ENCODE data around the gene CARD19.
"Not testable (repeated sequence)": the region's sequence is repeated elsewhere in the genome, so short reads cannot be mapped to it uniquely, and the experiment has no call there.

Gene CARD19

GRCh38 chr9:93107825-93108161 is 11.8 kb downstream of the CARD19 start:
- DNase-seq, result no peak

DNA sequence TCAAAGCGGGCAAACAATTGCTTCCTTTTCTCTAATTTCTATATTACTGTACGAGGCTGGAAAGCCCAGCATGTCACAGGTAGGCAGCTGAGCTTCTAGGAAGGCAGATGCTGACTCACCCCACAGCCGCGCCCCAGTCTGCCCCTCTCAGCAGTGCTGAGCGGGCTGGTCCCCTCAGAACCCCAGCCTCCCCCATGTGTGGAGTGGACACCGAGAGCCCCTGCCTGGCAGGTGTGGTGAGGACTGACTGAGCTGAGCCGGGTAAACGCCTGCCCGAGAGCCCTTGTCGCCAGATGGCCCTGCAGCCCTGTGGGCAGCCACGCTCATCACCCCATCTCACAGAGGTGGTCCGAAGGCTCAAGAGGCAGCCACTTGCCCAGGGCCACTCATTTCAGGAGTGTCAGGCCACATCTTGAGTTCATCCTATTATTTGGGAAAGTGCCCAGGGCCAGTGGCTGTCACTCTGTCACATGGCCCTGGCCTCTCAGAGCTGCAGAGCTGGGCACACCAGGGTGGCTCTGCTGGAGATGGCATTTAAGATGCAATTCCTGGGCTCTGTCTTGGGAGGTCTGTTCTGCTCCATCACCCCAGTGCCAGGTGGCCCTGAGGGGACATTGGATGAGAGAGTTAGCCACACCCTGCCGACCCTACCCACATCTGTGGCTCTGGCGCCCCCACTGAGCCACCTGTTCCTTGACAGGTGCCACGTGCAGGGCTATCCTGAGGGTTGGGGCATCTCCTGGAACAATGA is 12.4 kb downstream of the CARD19 start:
- DNase-seq, result peak; percentile 59

GRCh38 chr9:93110311-93110855 is 14.4 kb downstream of the CARD19 start:
- no peak for DNase-seq

- DNase-seq, result no peak
These were observed 15.0 kb downstream of the CARD19 start for GRCh38 chr9:93111001-93111370.

- no peak for DNase-seq
These were observed 15.5 kb downstream of the CARD19 start for GRCh38 chr9:93111371-93112115.

- no peak for DNase-seq
These were observed 16.3 kb downstream of the CARD19 start for GRCh38 chr9:93112116-93112863.

DNA sequence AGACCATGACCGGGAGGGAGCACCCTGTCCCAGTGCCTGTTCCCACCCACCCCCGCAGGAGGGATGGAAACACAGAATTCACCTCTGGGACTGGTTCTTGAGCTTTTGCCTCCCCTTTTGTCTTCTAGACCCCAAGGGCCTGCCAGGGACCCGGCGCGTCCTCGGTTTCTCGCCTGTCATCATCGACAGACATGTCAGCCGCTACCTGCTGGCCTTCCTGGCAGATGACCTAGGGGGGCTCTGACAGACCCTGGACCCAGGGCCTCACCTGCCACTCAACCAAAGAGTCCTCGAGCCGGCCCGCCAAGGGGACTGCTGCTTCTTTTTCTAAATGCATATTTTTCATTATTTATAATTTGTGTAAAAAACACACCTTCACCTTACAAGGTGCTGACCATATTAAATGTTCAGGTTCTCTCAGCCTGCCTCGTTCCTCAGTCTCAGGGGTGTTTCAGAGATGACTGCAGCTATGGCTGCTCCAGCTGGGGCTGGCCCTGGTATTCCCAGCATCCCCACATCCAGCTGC is 16.9 kb downstream of the CARD19 start:
- DNase-seq, result no peak

DNA sequence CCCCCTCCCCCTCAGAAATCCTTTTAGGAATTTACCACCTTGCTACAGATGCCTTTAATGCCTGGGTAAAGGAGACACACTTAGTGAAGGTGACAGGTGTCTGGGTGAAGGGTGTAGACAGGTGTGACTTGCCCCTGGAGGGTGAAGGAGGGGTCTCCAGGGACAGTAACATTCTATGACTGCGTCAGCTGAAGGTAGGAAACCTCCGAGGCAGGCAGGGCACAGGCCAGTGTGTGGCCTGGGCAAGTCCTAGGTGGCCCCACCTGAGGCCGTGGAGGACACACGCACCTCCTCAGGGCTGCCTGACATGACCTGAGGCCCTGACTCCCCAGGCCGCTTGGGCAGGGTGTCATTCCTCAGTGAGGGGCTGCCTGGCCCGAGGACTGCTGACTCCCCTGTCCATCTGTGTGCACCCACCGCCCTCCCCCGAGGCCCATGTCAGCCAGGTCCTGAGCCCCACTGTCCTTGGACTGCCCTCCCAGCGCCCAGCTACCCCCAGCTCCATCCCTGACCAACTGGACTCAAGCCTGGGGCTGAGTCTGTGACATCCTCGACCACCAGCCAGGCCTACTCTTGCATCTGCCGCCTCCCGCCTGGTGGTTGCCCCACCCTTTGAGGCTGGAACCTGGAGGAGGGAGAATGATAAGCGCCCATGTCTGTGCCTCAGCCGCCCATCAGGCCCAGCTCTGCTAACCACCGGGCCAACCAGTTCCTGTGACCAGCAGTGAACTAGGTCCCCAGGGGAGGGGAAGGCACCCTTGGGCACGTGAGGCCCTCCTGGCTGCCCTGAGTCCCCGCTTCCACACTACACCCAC is 18.4 kb downstream of the CARD19 start:
- no peak for DNase-seq

DNA sequence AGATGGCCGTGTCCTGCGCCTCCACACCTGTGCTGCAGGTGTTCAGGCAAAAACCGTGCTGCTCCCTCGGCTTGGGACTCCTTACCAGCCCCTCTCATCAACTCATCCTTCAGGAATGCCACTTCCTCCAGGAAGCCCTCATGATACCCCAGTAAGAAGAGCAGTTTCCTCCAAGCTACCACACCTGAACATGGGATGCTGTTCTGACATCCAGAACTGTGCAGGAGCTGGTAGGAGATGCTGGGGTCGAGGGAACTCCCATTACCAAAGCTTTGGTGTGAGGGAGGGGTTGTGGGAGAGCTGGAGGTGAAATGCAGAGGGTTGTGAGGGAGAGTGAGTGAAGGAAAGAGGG is 18.9 kb downstream of the CARD19 start:
- no peak for DNase-seq

GRCh38 chr9:93115486-93116071 is 19.6 kb downstream of the CARD19 start:
- no peak for DNase-seq

DNA sequence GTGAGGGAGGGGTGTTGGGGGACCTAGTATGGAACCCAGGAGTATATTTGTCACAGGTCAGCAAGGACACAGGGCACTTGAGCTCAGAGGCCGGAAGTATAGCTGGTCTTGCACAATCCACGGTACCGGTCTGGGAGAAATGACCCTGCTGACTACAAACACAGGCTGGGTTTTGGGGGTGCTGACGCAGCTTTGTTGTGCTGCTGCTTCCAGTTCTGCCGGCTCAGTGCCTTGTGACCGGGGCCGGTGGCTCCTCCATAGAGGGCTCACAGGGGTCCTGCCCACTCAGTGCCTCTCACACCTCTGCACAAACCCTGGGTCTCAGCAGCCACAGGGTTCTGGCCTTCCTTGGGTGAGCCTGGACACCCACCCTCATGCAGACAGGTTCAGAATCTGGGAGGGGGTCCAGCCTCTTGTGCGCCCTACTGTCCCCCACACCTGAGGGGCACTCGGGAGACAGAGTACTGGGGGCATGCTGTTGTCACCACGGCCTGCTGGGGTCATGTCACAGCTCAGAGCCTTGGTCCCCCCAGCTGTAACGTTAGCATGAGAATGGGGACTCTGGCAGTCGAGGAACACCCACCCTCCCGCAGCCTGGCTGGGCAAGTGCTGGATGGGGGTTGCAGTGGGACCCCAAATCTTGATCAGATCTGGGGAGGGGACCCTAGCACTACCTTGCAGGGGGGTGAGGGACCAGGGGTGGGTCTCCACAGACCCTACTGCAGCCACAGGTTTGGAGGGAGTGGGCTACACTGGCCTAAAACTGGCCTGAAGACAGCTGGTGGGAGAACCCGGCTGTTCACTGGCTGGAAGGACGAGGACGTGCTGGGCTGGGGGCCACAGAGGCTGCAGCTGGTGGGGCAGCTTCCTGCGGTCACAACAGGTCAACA is 20.3 kb downstream of the CARD19 start:
- DNase-seq, result no peak

DNA sequence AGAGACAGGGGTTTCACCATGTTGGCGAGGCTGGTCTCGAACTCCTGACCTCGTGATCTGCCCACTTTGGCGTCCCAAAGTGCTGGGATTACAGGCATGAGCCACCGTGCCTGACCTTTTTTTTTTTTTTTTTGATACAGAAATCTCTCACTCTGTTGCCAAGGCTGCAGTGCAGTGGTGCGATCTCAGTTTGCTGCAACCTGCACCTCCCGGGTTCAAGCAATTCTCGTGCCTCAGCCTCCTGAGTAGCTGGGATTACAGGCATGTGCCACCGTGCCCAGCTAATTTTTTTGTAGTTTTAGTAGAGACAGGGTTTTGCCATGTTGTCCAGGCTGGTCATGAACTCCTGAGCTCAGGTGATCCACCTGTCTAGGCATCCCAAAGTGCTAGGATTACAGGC is 21.5 kb downstream of the CARD19 start:
- not testable (repeated sequence) for DNase-seq

DNA sequence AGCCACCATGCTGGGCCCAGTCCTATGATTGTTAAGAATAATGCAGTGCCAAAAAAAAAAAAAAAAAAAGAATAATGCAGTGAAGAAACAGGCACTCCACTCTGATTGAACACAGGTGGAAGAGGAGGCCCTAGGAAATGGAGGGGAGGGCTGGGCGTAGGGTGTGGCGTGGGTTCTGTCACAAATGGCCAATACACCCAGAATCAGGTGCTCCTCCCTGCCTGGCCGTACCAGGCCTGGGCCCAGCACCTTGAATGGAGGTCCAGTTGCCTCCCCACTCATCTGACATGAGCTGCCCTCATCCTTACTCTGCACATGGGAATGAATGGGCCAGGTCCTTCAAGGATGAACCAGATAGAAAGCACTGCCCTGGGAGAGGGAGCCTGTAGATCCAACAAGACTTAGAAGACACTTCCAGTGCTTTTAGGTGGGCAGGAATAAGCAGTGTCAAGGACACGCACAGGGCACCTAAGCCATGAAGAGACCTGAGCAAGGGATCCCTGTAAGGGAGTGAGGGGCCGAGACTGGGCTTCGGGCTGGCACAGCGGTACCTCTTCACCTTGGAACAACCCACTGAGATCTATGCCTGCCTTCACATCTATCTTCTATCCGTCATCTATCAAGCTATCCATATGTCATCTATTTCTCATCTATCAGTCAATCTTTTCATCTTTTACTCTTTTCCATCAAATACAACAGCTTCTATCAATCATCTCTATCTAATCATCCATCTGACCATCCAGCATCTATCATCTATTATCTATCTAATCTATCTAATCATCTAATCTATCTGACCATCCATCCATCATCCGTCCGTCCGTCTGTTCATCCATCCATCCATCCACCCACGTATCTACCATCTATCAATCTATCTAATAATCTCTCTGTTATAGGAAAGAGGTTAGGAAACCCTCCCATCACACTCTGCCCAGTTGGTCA is 22.2 kb downstream of the CARD19 start:
- no peak for DNase-seq

- no peak for DNase-seq
These were observed 23.1 kb downstream of the CARD19 start for GRCh38 chr9:93118863-93119702.

- DNase-seq, result no peak
These were observed 23.6 kb downstream of the CARD19 start for GRCh38 chr9:93119703-93119952.

- DNase-seq, result no peak
These were observed 24.2 kb downstream of the CARD19 start for GRCh38 chr9:93119953-93120845.

DNA sequence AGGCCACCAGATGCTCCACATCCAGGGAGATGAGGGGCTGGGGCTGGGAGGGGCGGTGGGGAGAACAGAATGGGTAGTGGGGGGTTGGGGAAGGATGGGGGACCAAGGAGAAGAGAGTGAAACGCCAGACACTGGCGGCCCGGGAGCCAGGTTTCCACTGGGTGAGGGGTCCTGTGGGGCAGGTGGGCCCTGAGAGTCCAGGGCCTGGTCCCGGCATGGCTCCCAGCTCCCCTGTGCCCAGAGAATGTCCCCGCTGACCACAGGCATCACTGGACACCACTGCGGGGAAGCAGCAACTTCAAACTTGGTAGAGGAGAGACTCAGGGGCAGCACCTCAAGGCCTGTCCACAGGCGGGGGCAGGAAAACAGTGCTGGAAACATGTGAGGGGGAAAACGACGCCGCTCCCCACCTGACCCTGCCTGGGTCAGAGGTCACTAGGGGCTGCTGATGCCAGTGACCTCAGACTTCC is 24.9 kb downstream of the CARD19 start:
- DNase-seq, result no peak

Measured in stimulated activated CD4-positive, alpha-beta T cell treated with anti-CD3 and anti-CD28 coated beads, Interleukin-4, amount 100 ng/mL, for 1 hour (primary cell).